OCI-LY7 (cell line): ENCODE measurements around the gene TMEM151A. TPM values are rescaled to one million over a fixed set of nuclear protein-coding genes. Genes with fewer than 3 reads are reported as not detected.

Experiments
- BruUV-seq: library from RNA; stranded (reverse); fragments of 400-500 nt; replicated peaks from 2 replicates; lab custom pipeline; 2021; lab: Mats Ljungman, UMichigan
- CTCF ChIA-PET: fragments of 300-600 bp; sonication (Branson Sonifier 250); formaldehyde crosslinking; loops from one replicate; lab custom pipeline; 2022; ENCODE audit warnings: antibody characterized with exemption; ENCODE audit not compliant: unreplicated experiment; lab: Charles Lee
- POLR2A ChIA-PET: fragments of 300-600 bp; sonication (Branson Sonifier 250); formaldehyde crosslinking; loops from one replicate; lab custom pipeline; 2022; ENCODE audit warnings: antibody characterized with exemption; lab: Charles Lee
- DNase-seq: peaks from one replicate; pipeline ENCODE4 v3.0.0-alpha.2; 2015; ENCODE audit warnings: low spot score
- H2AFZ ChIP-seq: fragments of 200-600 bp; sonication (generic), shearing (Covaris generic); 2 replicates; pipeline ENCODE4 v1.6.1; 2014; ENCODE audit warnings: mild to moderate bottlenecking, antibody characterized with exemption, low read length, moderate library complexity
- H3K27ac ChIP-seq: fragments of 200-600 bp; sonication (generic); 2 replicates; pipeline ENCODE4 v1.5.1; 2014; ENCODE audit warnings: mixed run types, low read depth, mild to moderate bottlenecking, moderate library complexity, low read length, inconsistent platforms; ENCODE audit not compliant: poor library complexity, severe bottlenecking
- H3K36me3 ChIP-seq: fragments of 200-600 bp; sonication (generic); 2 replicates; pipeline ENCODE4 v1.6.1; 2014; ENCODE audit warnings: mild to moderate bottlenecking, antibody characterized with exemption, low read length, moderate library complexity, mixed read lengths; ENCODE audit not compliant: insufficient read depth
- H3K4me1 ChIP-seq: fragments of 200-600 bp; sonication (generic); 2 replicates; pipeline ENCODE4 v1.5.1; 2014; ENCODE audit warnings: mild to moderate bottlenecking, low read length; ENCODE audit not compliant: insufficient read depth, poor library complexity, severe bottlenecking
- H3K4me2 ChIP-seq: fragments of 200-600 bp; sonication (generic); 2 replicates; pipeline ENCODE4 v1.6.1; 2014; ENCODE audit warnings: mild to moderate bottlenecking, low read length
- H3K4me3 ChIP-seq: fragments of 200-600 bp; sonication (generic); 2 replicates; pipeline ENCODE4 v1.5.1; 2014; ENCODE audit warnings: mild to moderate bottlenecking, low read depth, low read length; ENCODE audit not compliant: poor library complexity, severe bottlenecking
- H3K79me2 ChIP-seq: fragments of 200-600 bp; sonication (generic); 2 replicates; pipeline ENCODE4 v1.6.1; 2016; ENCODE audit warnings: low read depth, mild to moderate bottlenecking, low read length, moderate library complexity, mixed read lengths; ENCODE audit not compliant: insufficient read depth
- H3K9me2 ChIP-seq: fragments of 200-600 bp; sonication (generic); 2 replicates; pipeline ENCODE4 v1.6.1; 2016; ENCODE audit warnings: mild to moderate bottlenecking, low read length, mixed read lengths; ENCODE audit not compliant: insufficient read depth
- H3K9me3 ChIP-seq: fragments of 200-600 bp; sonication (generic); 2 replicates; pipeline ENCODE4 v1.6.1; 2014; ENCODE audit warnings: mild to moderate bottlenecking, mixed run types, low read length, mixed read lengths
- H4K20me1 ChIP-seq: fragments of 200-600 bp; sonication (generic); 2 replicates; pipeline ENCODE4 v1.6.1; 2014; ENCODE audit warnings: mild to moderate bottlenecking, antibody characterized with exemption, low read length, moderate library complexity, mixed read lengths; ENCODE audit not compliant: insufficient read depth
- CTCF ChIP-seq: fragments of 200-600 bp; sonication (generic); conservative IDR thresholded peaks from 2 replicates; pipeline ENCODE4 v1.5.1; 2014; ENCODE audit warnings: mild to moderate bottlenecking, antibody characterized with exemption, low read length, moderate library complexity, mixed read lengths
- EZH2phosphoT487 ChIP-seq: fragments of 200-600 bp; sonication (generic); IDR thresholded peaks from 2 replicates; pipeline ENCODE4 v1.6.1; 2018; ENCODE audit warnings: low read depth, borderline replicate concordance, mild to moderate bottlenecking, mixed run types, antibody characterized with exemption, low read length, moderate library complexity, mixed read lengths
- intact Hi-C: fragments of 100-400 bp; cut with micrococcal nuclease; formaldehyde crosslinking; loops from one replicate; pipeline ENCODE4 v1.10.0; 2022; ENCODE audit not compliant: unreplicated experiment
- total RNA-seq, 2 experiments: library from RNA; depleted of rRNA in 1 of 2; stranded (reverse); fragments of >200 nt in 1 of 2; shearing (Covaris generic) in 1 of 2; gene quantifications; 2 replicates each; pipeline ENCODE4 v1.2.3, GENCODE V29; 2014 to 2022

Gene TMEM151A
- total RNA-seq, 2 experiments from 2014 or later: not detected

GRCh38 chr11:66287211-66287888, 4.3 kb upstream of the TMEM151A start:
- H3K36me3 ChIP-seq: peaks cover 15% of the 10 kb centered on the region; the same call in 1 of the 2 replicates
- DNase-seq: no peak
- BruUV-seq: TSS peak; percentile 63
- CTCF ChIA-PET: interaction anchor here (0.6 kb wide), 1 partner anchor 127 kb away, joined by 4 read pairs; no protein-coding TSS in a partner anchor
- intact Hi-C loops: no loop called here
- H3K27ac ChIP-seq: no peak overlapping the region
- H3K79me2 ChIP-seq: peaks cover 9% of the 10 kb centered on the region; the same call in 1 of the 2 replicates
- no peak for TF ChIP-seq CTCF
- no peak for TF ChIP-seq EZH2phosphoT487
- peak overlapping the region; percentile 85 for H3K4me2 ChIP-seq
- H3K9me2 ChIP-seq: no peaks in the 10 kb centered on the region
- H3K4me1 ChIP-seq: peaks cover 43% of the 10 kb centered on the region
- H4K20me1 ChIP-seq: no peaks in the 10 kb centered on the region
- POLR2A ChIA-PET: no interaction called here
- H2AFZ ChIP-seq: no peak overlapping the region
- H3K4me3 ChIP-seq: no peak overlapping the region
- no peaks in the 10 kb centered on the region for H3K9me3 ChIP-seq

DNA sequence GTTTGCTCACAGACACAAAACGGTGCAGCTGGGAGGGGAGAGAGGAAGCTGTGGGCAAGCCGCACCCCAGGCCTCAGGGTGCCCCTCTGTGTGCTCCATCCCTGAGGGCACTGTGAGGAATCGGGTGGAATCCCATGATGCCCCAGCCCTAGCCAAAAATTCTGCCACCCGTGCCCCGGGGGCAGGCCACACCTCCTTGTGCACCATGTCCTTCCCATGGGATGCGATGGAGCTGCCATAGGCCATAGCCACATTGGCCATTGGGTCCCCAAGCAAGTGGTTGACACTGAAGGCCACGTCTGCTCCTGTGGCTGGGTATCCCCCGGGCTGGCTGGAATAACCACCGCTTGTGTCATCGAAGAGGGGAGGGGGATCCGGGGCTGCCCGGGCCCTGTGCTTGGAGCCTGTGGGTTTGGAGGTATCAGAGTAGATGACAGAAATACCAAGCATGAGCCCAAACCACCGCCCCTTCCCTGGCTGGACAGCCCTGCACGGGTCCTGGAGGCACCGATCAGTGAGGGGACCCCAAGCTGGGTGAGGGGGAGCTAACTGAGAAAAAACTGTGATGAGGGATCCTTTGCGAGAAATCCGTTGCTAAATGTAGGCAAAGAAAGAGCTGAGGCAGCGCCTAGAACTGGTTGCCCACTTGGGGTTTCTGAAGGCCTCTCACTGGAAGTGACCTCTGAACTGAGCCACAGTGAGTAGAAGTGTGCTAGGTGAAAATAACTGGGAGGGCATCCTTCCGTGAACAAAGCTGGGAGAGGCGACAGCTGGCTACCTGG, 3.6 kb upstream of the TMEM151A start:
- TF ChIP-seq EZH2phosphoT487 (no peak), CTCF (no peak)
- peak overlapping the region; percentile 88 for H3K4me3 ChIP-seq
- peaks cover 15% of the 10 kb centered on the region; the same call in 1 of the 2 replicates for H3K36me3 ChIP-seq
- H3K79me2 ChIP-seq: peaks cover 9% of the 10 kb centered on the region; the same call in 1 of the 2 replicates
- intact Hi-C loops: loop anchor here (2.0 kb wide), 1 partner anchor 41 kb away; no protein-coding TSS in a partner anchor
- ChIA-PET POLR2A (interaction anchor here (1.1 to 2.0 kb wide), 3 partner anchors 9 to 237 kb away, joined by 3 to 13 read pairs (median 5); no protein-coding TSS in a partner anchor), CTCF (interaction anchor here (0.6 kb wide), 2 partner anchors 126 to 1295 kb away, joined by 4 read pairs; no protein-coding TSS in a partner anchor)
- H3K4me1 ChIP-seq: peaks cover 37% of the 10 kb centered on the region
- DNase-seq: peak; percentile 21
- H3K27ac ChIP-seq: peak overlapping the region; percentile 29
- H3K4me2 ChIP-seq: peak overlapping the region; percentile 85
- H3K9me3 ChIP-seq: no peaks in the 10 kb centered on the region
- no peaks in the 10 kb centered on the region for H4K20me1 ChIP-seq
- no peaks in the 10 kb centered on the region for H3K9me2 ChIP-seq
- H2AFZ ChIP-seq: peak overlapping the region; percentile 36
- no TSS peak for BruUV-seq
